Hepatocyte (in vitro differentiated cells): ENCODE data around the gene IFT27. TPM values are rescaled to one million over a fixed set of nuclear protein-coding genes. Genes with fewer than 3 reads are reported as not detected.

ENCODE experiments used
- DNase-seq: peaks from one replicate; pipeline ENCODE4 v3.0.0-alpha.2; 2016; ENCODE audit warnings: low spot score
- H2AFZ ChIP-seq: fragments of 200-600 bp; sonication (generic); 2 replicates; pipeline ENCODE4 v1.6.0; 2016; ENCODE audit warnings: antibody characterized with exemption, mild to moderate bottlenecking
- H3K27ac ChIP-seq: fragments of 200-600 bp; sonication (generic); 2 replicates; pipeline ENCODE4 v1.5.1; 2016; ENCODE audit warnings: mild to moderate bottlenecking
- H3K27me3 ChIP-seq: fragments of 200-600 bp; sonication (generic); 2 replicates; pipeline ENCODE4 v1.6.1; 2016
- H3K36me3 ChIP-seq: fragments of 200-600 bp; sonication (generic); replicated peaks from 2 replicates; pipeline ENCODE4 v1.5.1; 2016; ENCODE audit warnings: low read depth; ENCODE audit not compliant: insufficient read depth
- H3K4me1 ChIP-seq: fragments of 200-600 bp; sonication (generic); 2 replicates; pipeline ENCODE4 v1.5.1; 2016; ENCODE audit warnings: mild to moderate bottlenecking, moderate library complexity; ENCODE audit not compliant: insufficient read depth
- H3K4me2 ChIP-seq: fragments of 200-600 bp; sonication (generic); 2 replicates; pipeline ENCODE4 v1.6.0; 2016
- H3K4me3 ChIP-seq: fragments of 200-600 bp; sonication (generic); 2 replicates; pipeline ENCODE4 v1.5.1; 2016; ENCODE audit warnings: mild to moderate bottlenecking
- H3K79me2 ChIP-seq: fragments of 200-600 bp; sonication (generic); 2 replicates; pipeline ENCODE4 v1.6.0; 2017; ENCODE audit warnings: mild to moderate bottlenecking
- H3K9me2 ChIP-seq: fragments of 200-600 bp; sonication (generic); replicated peaks from 2 replicates; pipeline ENCODE4 v1.6.0; 2017; ENCODE audit warnings: mild to moderate bottlenecking; ENCODE audit not compliant: insufficient read depth
- H3K9me3 ChIP-seq: fragments of 200-600 bp; sonication (generic); 2 replicates; pipeline ENCODE4 v1.5.1; 2016; ENCODE audit warnings: low read depth, mild to moderate bottlenecking
- H4K20me1 ChIP-seq: fragments of 200-600 bp; sonication (generic); 2 replicates; pipeline ENCODE4 v1.6.0; 2016; ENCODE audit warnings: mild to moderate bottlenecking; ENCODE audit not compliant: insufficient read depth, poor library complexity, severe bottlenecking
- EZH2 ChIP-seq: fragments of 200-600 bp; sonication (generic); IDR thresholded peaks from 2 replicates; pipeline ENCODE4 v1.6.1; 2016; ENCODE audit warnings: antibody characterized with exemption, mild to moderate bottlenecking, borderline replicate concordance
- EZH2phosphoT487 ChIP-seq: fragments of 200-600 bp; sonication (generic); IDR thresholded peaks from one replicate; pipeline ENCODE4 v1.6.1; 2018; ENCODE audit warnings: antibody characterized with exemption, mild to moderate bottlenecking, low read depth, moderate library complexity; ENCODE audit not compliant: unreplicated experiment, severe bottlenecking
- WGBS: methylation state at CpG from one replicate; pipeline ENCODE4 v1.1.6; 2016; ENCODE audit warnings: low lambda C conversion rate; ENCODE audit errors: missing lambda C conversion rate; 5-methylcytosine and 5-hydroxymethylcytosine counted together
- polyA plus RNA-seq: library from polyadenylated mRNA; unstranded; fragments of >200 nt; fragmentation: Nextera tagmentation; extraction: Ambion mirVana; gene quantifications from 2 replicates; pipeline ENCODE4 v1.2.1, GENCODE V29; 2016
- total RNA-seq: library from RNA; depleted of rRNA; stranded (reverse); fragments of >200 nt; gene quantifications from 2 replicates; pipeline ENCODE4 v1.2.3, GENCODE V29; 2014
- TF ChIP-seq, protein P1 (sequence below): fragments of 200-600 bp; sonication (generic); IDR thresholded peaks from 2 replicates; pipeline ENCODE4 v1.5.1; 2016; ENCODE audit warnings: antibody characterized with exemption, mild to moderate bottlenecking; ENCODE audit not compliant: poor library complexity

Gene IFT27
- total and polyA plus RNA-seq, 2 experiments from 2014 or later, result 15.3 to 25.3 TPM

DNA sequence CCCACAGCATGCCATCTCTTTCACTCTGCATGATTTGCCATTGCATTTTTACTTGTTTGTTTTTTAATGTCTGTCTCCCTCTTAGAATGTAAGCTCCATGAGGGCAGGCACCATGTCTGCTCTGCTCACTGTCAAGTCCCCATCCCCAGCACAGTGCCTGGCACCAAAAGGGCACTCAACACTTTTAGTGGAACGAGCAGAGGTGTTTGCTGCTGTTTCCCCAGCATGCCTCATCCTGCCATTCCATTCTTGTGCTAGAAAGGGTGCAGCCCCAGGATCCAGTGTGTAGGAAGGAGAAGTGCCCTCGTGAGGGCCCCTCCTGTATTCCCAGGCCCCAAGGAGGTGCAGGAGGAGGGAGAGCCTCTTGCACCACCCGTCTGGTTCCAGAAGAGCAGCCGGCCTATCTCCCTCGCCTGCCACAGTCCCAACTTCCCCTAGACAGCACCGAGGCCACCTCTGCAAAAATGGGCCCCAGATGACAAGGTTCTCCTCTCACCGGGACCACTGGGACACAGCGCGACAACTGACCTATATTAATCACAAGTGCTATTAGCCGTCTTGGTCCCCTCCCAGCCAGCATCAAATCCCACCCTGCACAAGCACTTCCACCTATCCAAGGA, 39.1 kb downstream of the IFT27 start:
- H4K20me1 ChIP-seq, result no peaks in the 10 kb centered on the region
- H3K4me1 ChIP-seq, result no peaks in the 10 kb centered on the region
- no peaks in the 10 kb centered on the region for H3K9me3 ChIP-seq
- no peak overlapping the region for H3K4me3 ChIP-seq
- H3K79me2 ChIP-seq, result no peaks in the 10 kb centered on the region
- no peak overlapping the region for H3K4me2 ChIP-seq
- no peaks in the 10 kb centered on the region for H3K9me2 ChIP-seq
- WGBS, result 82% methylated on average over 10 of the region's 10 CpGs
- DNase-seq, result no peak
- no peaks in the 10 kb centered on the region for H3K27me3 ChIP-seq
- no peak for TF ChIP-seq EZH2phosphoT487
- no peak for TF ChIP-seq EZH2
- TF ChIP-seq, protein P1, sequence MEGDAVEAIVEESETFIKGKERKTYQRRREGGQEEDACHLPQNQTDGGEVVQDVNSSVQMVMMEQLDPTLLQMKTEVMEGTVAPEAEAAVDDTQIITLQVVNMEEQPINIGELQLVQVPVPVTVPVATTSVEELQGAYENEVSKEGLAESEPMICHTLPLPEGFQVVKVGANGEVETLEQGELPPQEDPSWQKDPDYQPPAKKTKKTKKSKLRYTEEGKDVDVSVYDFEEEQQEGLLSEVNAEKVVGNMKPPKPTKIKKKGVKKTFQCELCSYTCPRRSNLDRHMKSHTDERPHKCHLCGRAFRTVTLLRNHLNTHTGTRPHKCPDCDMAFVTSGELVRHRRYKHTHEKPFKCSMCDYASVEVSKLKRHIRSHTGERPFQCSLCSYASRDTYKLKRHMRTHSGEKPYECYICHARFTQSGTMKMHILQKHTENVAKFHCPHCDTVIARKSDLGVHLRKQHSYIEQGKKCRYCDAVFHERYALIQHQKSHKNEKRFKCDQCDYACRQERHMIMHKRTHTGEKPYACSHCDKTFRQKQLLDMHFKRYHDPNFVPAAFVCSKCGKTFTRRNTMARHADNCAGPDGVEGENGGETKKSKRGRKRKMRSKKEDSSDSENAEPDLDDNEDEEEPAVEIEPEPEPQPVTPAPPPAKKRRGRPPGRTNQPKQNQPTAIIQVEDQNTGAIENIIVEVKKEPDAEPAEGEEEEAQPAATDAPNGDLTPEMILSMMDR, result no peak
- H3K27ac ChIP-seq, result no peak overlapping the region
- no peaks in the 10 kb centered on the region for H3K36me3 ChIP-seq
- H2AFZ ChIP-seq, result no peak overlapping the region

DNA sequence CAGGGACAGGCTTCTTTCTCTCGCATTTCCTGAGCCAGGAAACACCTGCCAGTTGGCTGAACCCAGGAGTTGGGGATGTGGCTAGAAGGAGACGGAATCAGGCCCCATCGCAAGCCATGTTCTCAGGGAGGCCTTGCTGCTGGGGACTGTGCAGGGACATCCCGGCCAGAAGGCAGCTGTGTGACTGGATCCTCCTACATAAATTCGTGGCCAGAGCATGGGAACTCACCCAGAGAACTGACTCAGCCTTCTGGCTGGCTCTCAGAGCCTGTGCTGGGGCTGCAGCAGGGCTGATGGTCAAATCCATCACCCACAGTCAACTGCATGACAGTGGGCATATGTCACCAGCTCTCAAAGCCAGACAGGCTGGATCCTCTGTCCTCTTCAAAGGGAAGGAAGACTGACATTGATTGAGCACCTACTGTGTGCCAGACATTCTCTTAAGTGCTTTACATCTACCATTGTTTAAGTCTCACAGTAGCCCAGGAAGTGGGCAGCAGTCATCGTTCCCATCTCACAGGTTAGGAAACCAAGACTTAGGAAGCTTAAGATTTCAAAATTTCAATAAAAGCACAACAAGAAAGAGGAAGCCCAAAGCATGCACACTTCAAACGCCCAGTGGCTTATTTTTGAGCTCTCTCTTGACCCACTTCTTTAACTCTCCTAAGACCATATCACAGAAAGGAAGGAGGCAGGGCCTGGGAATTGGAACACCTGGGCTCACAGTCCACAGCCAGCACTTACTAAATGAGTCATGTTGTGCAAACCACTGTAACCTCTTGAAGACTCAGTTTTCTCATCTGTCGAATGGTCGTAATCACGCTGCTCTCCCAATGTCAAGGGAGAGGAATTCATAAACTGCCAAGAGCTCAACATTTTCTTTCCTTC, 41.5 kb downstream of the IFT27 start:
- no peak overlapping the region for H2AFZ ChIP-seq
- 79% methylated on average over 10 of the region's 10 CpGs for WGBS
- TF ChIP-seq EZH2, result no peak
- no peak for TF ChIP-seq EZH2phosphoT487
- TF ChIP-seq, protein P1, result no peak
- no peaks in the 10 kb centered on the region for H3K9me3 ChIP-seq
- no peak for DNase-seq
- no peaks in the 10 kb centered on the region for H4K20me1 ChIP-seq
- H3K4me2 ChIP-seq, result no peak overlapping the region
- no peak overlapping the region for H3K4me3 ChIP-seq
- no peaks in the 10 kb centered on the region for H3K4me1 ChIP-seq
- no peak overlapping the region for H3K27ac ChIP-seq
- no peaks in the 10 kb centered on the region for H3K9me2 ChIP-seq
- no peaks in the 10 kb centered on the region for H3K36me3 ChIP-seq
- H3K79me2 ChIP-seq, result no peaks in the 10 kb centered on the region
- no peaks in the 10 kb centered on the region for H3K27me3 ChIP-seq

DNA sequence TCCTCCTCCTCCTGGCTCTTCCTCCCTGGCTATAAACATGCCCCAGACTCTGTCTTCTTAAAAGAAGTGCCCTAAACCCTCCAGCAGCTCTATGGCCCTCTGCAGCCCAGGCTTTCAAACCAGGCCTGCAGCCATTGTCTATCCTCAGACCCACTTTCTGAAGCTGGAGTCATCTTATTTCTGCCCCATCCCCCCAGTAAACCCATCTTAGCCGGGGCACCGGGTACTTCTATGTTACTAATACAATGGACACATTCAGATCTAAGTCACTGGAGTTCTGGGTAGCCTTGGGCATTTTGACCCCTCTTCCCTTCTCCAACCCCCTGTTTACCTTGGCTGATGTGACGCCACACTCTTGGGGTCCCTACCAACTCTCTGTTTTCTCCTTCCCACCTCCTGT, 42.6 kb downstream of the IFT27 start:
- 89% methylated on average over 3 of the region's 3 CpGs for WGBS
- H3K27me3 ChIP-seq, result peaks cover 6% of the 10 kb centered on the region
- no peak for DNase-seq

More for the DNA sequence above, 42.6 kb downstream of the IFT27 start:
- Histone ChIP-seq H3K4me3 (no peak overlapping the region), H3K9me2 (no peaks in the 10 kb centered on the region), H3K9me3 (no peaks in the 10 kb centered on the region), H4K20me1 (no peaks in the 10 kb centered on the region), H3K4me2 (no peak overlapping the region), H3K79me2 (no peaks in the 10 kb centered on the region), H3K36me3 (no peaks in the 10 kb centered on the region), H3K4me1 (no peaks in the 10 kb centered on the region), H3K27ac (no peak overlapping the region), H2AFZ (no peak overlapping the region)
- TF ChIP-seq, protein P1, result no peak
